ENCODE data around the gene WBP1L.

DNA sequence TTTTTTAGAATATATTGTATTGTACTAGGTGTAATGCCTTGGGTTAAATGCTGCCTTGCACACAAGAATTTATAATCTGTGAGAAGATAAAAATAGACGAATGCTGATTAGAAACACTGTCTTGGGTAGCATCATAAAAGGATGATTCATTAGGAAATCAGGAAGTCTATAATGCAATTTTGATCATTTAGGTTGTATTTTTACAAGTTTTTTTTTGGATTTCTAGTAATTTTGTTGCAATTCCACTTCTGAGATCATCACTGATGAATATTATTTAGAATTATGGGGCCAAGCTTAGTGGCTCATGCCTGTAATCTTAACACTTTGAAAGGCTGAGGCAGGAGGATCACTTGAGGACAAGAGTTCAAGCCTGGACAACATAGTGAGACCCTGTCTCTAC lies 29.6 kb downstream of the WBP1L start:
- TF ChIP-seq, protein P1, sequence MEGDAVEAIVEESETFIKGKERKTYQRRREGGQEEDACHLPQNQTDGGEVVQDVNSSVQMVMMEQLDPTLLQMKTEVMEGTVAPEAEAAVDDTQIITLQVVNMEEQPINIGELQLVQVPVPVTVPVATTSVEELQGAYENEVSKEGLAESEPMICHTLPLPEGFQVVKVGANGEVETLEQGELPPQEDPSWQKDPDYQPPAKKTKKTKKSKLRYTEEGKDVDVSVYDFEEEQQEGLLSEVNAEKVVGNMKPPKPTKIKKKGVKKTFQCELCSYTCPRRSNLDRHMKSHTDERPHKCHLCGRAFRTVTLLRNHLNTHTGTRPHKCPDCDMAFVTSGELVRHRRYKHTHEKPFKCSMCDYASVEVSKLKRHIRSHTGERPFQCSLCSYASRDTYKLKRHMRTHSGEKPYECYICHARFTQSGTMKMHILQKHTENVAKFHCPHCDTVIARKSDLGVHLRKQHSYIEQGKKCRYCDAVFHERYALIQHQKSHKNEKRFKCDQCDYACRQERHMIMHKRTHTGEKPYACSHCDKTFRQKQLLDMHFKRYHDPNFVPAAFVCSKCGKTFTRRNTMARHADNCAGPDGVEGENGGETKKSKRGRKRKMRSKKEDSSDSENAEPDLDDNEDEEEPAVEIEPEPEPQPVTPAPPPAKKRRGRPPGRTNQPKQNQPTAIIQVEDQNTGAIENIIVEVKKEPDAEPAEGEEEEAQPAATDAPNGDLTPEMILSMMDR (conservative IDR thresholded peaks at IDR 0.05; ENCODE audit: low read depth in 2 of 2): no peak
- no peak for TF ChIP-seq POLR2AphosphoS5 (IDR thresholded peaks at IDR 0.05; ENCODE audit: low read depth)
- no peak for TF ChIP-seq EZH2 (IDR thresholded peaks at IDR 0.05; ENCODE audit: low read depth, unreplicated experiment)
- TF ChIP-seq, protein P2, sequence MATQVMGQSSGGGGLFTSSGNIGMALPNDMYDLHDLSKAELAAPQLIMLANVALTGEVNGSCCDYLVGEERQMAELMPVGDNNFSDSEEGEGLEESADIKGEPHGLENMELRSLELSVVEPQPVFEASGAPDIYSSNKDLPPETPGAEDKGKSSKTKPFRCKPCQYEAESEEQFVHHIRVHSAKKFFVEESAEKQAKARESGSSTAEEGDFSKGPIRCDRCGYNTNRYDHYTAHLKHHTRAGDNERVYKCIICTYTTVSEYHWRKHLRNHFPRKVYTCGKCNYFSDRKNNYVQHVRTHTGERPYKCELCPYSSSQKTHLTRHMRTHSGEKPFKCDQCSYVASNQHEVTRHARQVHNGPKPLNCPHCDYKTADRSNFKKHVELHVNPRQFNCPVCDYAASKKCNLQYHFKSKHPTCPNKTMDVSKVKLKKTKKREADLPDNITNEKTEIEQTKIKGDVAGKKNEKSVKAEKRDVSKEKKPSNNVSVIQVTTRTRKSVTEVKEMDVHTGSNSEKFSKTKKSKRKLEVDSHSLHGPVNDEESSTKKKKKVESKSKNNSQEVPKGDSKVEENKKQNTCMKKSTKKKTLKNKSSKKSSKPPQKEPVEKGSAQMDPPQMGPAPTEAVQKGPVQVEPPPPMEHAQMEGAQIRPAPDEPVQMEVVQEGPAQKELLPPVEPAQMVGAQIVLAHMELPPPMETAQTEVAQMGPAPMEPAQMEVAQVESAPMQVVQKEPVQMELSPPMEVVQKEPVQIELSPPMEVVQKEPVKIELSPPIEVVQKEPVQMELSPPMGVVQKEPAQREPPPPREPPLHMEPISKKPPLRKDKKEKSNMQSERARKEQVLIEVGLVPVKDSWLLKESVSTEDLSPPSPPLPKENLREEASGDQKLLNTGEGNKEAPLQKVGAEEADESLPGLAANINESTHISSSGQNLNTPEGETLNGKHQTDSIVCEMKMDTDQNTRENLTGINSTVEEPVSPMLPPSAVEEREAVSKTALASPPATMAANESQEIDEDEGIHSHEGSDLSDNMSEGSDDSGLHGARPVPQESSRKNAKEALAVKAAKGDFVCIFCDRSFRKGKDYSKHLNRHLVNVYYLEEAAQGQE (IDR thresholded peaks at IDR 0.05; ENCODE audit: unreplicated experiment): no peak
- no peak for TF ChIP-seq NANOG (IDR thresholded peaks at IDR 0.05; ENCODE audit: borderline replicate concordance)
- no peak for TF ChIP-seq ZNF114 (CRISPR knock-in tag; IDR thresholded peaks at IDR 0.05)
- no peak for TF ChIP-seq STAT1 (IDR thresholded peaks at IDR 0.05; ENCODE audit: unreplicated experiment)
- TF ChIP-seq EZH2phosphoT487 (IDR thresholded peaks at IDR 0.05; ENCODE audit: unreplicated experiment): no peak
